OCI-M2 (cell line): ENCODE data around the gene MAP6.
A peak's percentile ranks its signal among the peaks of the same experiment; 100 is the strongest.
"Not testable (repeated sequence)": the region's sequence is repeated elsewhere in the genome, so short reads cannot be mapped to it uniquely, and the experiment has no call there.

Source experiments
- DNase-seq: peaks from one replicate; lab custom pipeline; 2025; ENCODE audit not compliant: unreplicated experiment; lab: John Stamatoyannopoulos, UW

Gene MAP6

GRCh38 chr11:75593286-75593915 lies 75.4 kb downstream of the MAP6 start:
- no peak for DNase-seq

- DNase-seq = no peak
Observed at GRCh38 chr11:75592715-75593114, 76.1 kb downstream of the MAP6 start.

- DNase-seq = no peak
Observed at GRCh38 chr11:75591966-75592365, 76.9 kb downstream of the MAP6 start.

GRCh38 chr11:75591371-75591770 lies 77.5 kb downstream of the MAP6 start:
- DNase-seq = no peak

- peak; percentile 55 for DNase-seq
Observed at GRCh38 chr11:75589933-75590332, 78.9 kb downstream of the MAP6 start.

- DNase-seq = no peak
Observed at GRCh38 chr11:75589051-75589450, 79.8 kb downstream of the MAP6 start.

- DNase-seq = no peak
Observed at GRCh38 chr11:75588051-75588481, 80.8 kb downstream of the MAP6 start.

- no peak for DNase-seq
Observed at GRCh38 chr11:75586395-75586794, 82.4 kb downstream of the MAP6 start.

- no peak for DNase-seq
Observed at GRCh38 chr11:75585293-75585670, 83.6 kb downstream of the MAP6 start.

GRCh38 chr11:75584659-75585292 lies 84.1 kb downstream of the MAP6 start:
- DNase-seq = not testable (repeated sequence)

GRCh38 chr11:75583718-75584658 lies 84.8 kb downstream of the MAP6 start:
- DNase-seq = no peak

GRCh38 chr11:75582895-75583717 lies 85.7 kb downstream of the MAP6 start:
- DNase-seq = no peak

- no peak for DNase-seq
Observed at GRCh38 chr11:75582506-75582894, 86.3 kb downstream of the MAP6 start.

GRCh38 chr11:75579841-75580240 lies 89.0 kb downstream of the MAP6 start:
- DNase-seq = no peak

GRCh38 chr11:75578977-75579376 lies 89.9 kb downstream of the MAP6 start:
- no peak for DNase-seq

GRCh38 chr11:75577207-75577606 lies 91.6 kb downstream of the MAP6 start:
- DNase-seq = no peak

GRCh38 chr11:75576499-75576918 lies 92.3 kb downstream of the MAP6 start:
- no peak for DNase-seq

- DNase-seq = no peak
Observed at GRCh38 chr11:75576017-75576416, 92.8 kb downstream of the MAP6 start.

GRCh38 chr11:75574698-75575602 lies 93.9 kb downstream of the MAP6 start:
- DNase-seq = no peak

- DNase-seq = no peak
Observed at GRCh38 chr11:75572744-75573143, 96.1 kb downstream of the MAP6 start.
